ENCODE measurements around the gene BEND7. TPM values are rescaled to one million over a fixed set of nuclear protein-coding genes. Genes with fewer than 3 reads are reported as not detected.

The BEND7 gene
- total RNA-seq, 1 donor from 2014 or later = 1.3 TPM

GRCh38 chr10:13499150-13499549 is 29.7 kb downstream of the BEND7 start:
- TF ChIP-seq, protein P1, sequence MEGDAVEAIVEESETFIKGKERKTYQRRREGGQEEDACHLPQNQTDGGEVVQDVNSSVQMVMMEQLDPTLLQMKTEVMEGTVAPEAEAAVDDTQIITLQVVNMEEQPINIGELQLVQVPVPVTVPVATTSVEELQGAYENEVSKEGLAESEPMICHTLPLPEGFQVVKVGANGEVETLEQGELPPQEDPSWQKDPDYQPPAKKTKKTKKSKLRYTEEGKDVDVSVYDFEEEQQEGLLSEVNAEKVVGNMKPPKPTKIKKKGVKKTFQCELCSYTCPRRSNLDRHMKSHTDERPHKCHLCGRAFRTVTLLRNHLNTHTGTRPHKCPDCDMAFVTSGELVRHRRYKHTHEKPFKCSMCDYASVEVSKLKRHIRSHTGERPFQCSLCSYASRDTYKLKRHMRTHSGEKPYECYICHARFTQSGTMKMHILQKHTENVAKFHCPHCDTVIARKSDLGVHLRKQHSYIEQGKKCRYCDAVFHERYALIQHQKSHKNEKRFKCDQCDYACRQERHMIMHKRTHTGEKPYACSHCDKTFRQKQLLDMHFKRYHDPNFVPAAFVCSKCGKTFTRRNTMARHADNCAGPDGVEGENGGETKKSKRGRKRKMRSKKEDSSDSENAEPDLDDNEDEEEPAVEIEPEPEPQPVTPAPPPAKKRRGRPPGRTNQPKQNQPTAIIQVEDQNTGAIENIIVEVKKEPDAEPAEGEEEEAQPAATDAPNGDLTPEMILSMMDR (IDR thresholded peaks at IDR 0.05; ENCODE audit: insufficient read depth, low read length, severe bottlenecking) = no peak
- Histone ChIP-seq H3K36me3 (ENCODE audit: control insufficient read depth, insufficient read depth, low read length) (no peaks in the 10 kb centered on the region), H3K4me3 (ENCODE audit: low read depth, low read length) (no peak overlapping the region), H3K27me3 (ENCODE audit: control insufficient read depth, insufficient read depth, low read length) (no peaks in the 10 kb centered on the region)
- FAIRE-seq (no peak), DNase-seq (ENCODE audit: low read depth) (no peak)

GRCh38 chr10:13496931-13497330 is 31.9 kb downstream of the BEND7 start:
- Histone ChIP-seq H3K4me3 (ENCODE audit: low read depth, low read length) (no peak overlapping the region), H3K27me3 (ENCODE audit: control insufficient read depth, insufficient read depth, low read length) (no peaks in the 10 kb centered on the region), H3K36me3 (ENCODE audit: control insufficient read depth, insufficient read depth, low read length) (no peaks in the 10 kb centered on the region)
- DNase-seq (ENCODE audit: low read depth) = no peak
- no peak for FAIRE-seq
- TF ChIP-seq, protein P1 (IDR thresholded peaks at IDR 0.05; ENCODE audit: insufficient read depth, low read length, severe bottlenecking) = no peak

DNA sequence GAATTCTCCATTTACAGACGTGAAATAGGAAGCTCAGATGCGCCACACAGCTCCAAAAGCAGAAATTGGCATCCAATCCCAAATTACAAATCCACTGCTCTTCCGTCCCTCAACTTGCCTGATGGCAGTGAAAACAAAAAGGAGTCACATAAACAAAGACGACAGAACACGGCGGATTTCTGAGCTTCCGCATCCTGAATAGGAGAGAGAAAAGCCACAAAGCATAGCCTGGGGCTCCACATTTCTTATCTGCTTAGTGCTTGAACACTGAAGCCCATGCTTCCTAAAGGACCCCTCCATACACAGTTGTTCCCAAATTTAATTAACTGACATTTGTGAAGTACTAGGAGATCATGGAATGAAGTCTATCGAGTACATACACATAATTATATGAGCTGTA is 32.6 kb downstream of the BEND7 start:
- no peak for FAIRE-seq
- H3K27me3 ChIP-seq (ENCODE audit: control insufficient read depth, insufficient read depth, low read length) = no peaks in the 10 kb centered on the region

GRCh38 chr10:13492493-13493180 is 36.2 kb downstream of the BEND7 start:
- FAIRE-seq = no peak
- Histone ChIP-seq H3K36me3 (ENCODE audit: control insufficient read depth, insufficient read depth, low read length) (no peaks in the 10 kb centered on the region), H3K27me3 (ENCODE audit: control insufficient read depth, insufficient read depth, low read length) (no peaks in the 10 kb centered on the region), H3K4me3 (ENCODE audit: low read depth, low read length) (no peak overlapping the region)
- TF ChIP-seq, protein P1 (IDR thresholded peaks at IDR 0.05; ENCODE audit: insufficient read depth, low read length, severe bottlenecking) = no peak
- no peak for DNase-seq (ENCODE audit: low read depth)

More for the DNA sequence above, 32.6 kb downstream of the BEND7 start:
- Histone ChIP-seq H3K4me3 (ENCODE audit: low read depth, low read length) (no peak overlapping the region), H3K36me3 (ENCODE audit: control insufficient read depth, insufficient read depth, low read length) (no peaks in the 10 kb centered on the region)
- TF ChIP-seq, protein P1 (IDR thresholded peaks at IDR 0.05; ENCODE audit: insufficient read depth, low read length, severe bottlenecking) = no peak
- DNase-seq (ENCODE audit: low read depth) = no peak

DNA sequence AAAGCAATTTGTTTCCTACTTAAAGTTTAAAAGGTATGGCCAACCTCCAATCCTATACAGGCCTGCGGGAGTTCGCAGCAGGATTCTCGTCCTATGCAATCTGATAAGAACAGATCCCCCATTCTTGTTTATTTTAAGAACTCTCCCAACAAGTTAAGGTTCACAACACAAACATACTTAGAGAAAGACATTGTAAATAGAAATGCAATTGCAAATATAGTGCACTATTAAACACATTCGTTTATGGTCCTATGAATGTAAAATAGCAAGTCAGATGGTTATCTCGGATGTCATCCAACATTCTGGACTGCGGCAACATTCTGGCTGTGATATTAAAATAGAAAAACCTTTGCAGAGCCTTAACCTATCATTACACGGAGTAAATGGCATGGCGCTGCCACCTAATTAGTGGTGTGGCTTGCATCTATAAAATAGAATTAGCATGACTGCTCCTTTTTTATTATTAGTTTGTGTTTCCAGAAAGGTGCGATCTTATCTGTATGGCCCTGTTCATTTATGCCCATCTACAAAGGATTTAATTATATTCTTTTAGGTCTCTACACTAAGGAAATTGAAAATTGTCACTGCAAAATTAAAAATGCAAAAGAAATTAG is 37.0 kb downstream of the BEND7 start:
- H3K27me3 ChIP-seq (ENCODE audit: control insufficient read depth, insufficient read depth, low read length) = no peaks in the 10 kb centered on the region
- TF ChIP-seq, protein P1 (IDR thresholded peaks at IDR 0.05; ENCODE audit: insufficient read depth, low read length, severe bottlenecking) = no peak
- H3K36me3 ChIP-seq (ENCODE audit: control insufficient read depth, insufficient read depth, low read length) = no peaks in the 10 kb centered on the region
- no peak overlapping the region for H3K4me3 ChIP-seq (ENCODE audit: low read depth, low read length)
- DNase-seq (ENCODE audit: low read depth) (no peak), FAIRE-seq (no peak)
